ENCODE measurements around the gene MIPOL1. TPM values are rescaled to one million over a fixed set of nuclear protein-coding genes. Genes with fewer than 3 reads are reported as not detected.
"Not testable (repeated sequence)": the region's sequence is repeated elsewhere in the genome, so short reads cannot be mapped to it uniquely, and the experiment has no call there.

MIPOL1 gene
- 11.1 and 16.6 TPM in 2 replicates for total RNA-seq

- no peaks in the 10 kb centered on the region for H3K36me3 ChIP-seq (ENCODE audit: control insufficient read depth, insufficient read depth, low read length)
- no peaks in the 10 kb centered on the region for H3K27me3 ChIP-seq (ENCODE audit: control insufficient read depth, insufficient read depth, low read length)
- FAIRE-seq (no peak), DNase-seq (ENCODE audit: low read depth) (peak; percentile 77)
- peak within 1 kb of the TSS; percentile 55 for H3K4me3 ChIP-seq (ENCODE audit: low read depth, low read length)
- peak; percentile 26 for TF ChIP-seq CTCF (IDR thresholded peaks at IDR 0.05; ENCODE audit: insufficient read depth, low read length, severe bottlenecking)
Measured at GRCh38 chr14:37197421-37198272, at the start of gene MIPOL1. TSS of gene MIPOL1 (plus strand) at chr14:37197937. CDS start at chr14:37247889, 49,952 bp downstream.

GRCh38 chr14:37150414-37150813, 47.3 kb upstream of the MIPOL1 start:
- DNase-seq (ENCODE audit: low read depth): peak; percentile 56
- TF ChIP-seq CTCF (IDR thresholded peaks at IDR 0.05; ENCODE audit: insufficient read depth, low read length, severe bottlenecking): peak; percentile 46
- Histone ChIP-seq H3K36me3 (ENCODE audit: control insufficient read depth, insufficient read depth, low read length) (no peaks in the 10 kb centered on the region), H3K4me3 (ENCODE audit: low read depth, low read length) (no peak overlapping the region), H3K27me3 (ENCODE audit: control insufficient read depth, insufficient read depth, low read length) (no peaks in the 10 kb centered on the region)
- FAIRE-seq: no peak

- TF ChIP-seq CTCF (IDR thresholded peaks at IDR 0.05; ENCODE audit: insufficient read depth, low read length, severe bottlenecking): no peak
- DNase-seq (ENCODE audit: low read depth) (no peak), FAIRE-seq (peak; percentile 47)
- Histone ChIP-seq H3K27me3 (ENCODE audit: control insufficient read depth, insufficient read depth, low read length) (no peaks in the 10 kb centered on the region), H3K4me3 (ENCODE audit: low read depth, low read length) (no peak overlapping the region), H3K36me3 (ENCODE audit: control insufficient read depth, insufficient read depth, low read length) (no peaks in the 10 kb centered on the region)
Measured at GRCh38 chr14:37153005-37153404, 44.7 kb upstream of the MIPOL1 start.

- no peak for TF ChIP-seq CTCF (IDR thresholded peaks at IDR 0.05; ENCODE audit: insufficient read depth, low read length, severe bottlenecking)
- peak; percentile 68 for FAIRE-seq
- H3K36me3 ChIP-seq (ENCODE audit: control insufficient read depth, insufficient read depth, low read length): no peaks in the 10 kb centered on the region
- DNase-seq (ENCODE audit: low read depth): no peak
- no peak overlapping the region for H3K4me3 ChIP-seq (ENCODE audit: low read depth, low read length)
- no peaks in the 10 kb centered on the region for H3K27me3 ChIP-seq (ENCODE audit: control insufficient read depth, insufficient read depth, low read length)
Measured at GRCh38 chr14:37153483-37153882, 44.3 kb upstream of the MIPOL1 start.

GRCh38 chr14:37157987-37158386, 39.8 kb upstream of the MIPOL1 start:
- FAIRE-seq: no peak

GRCh38 chr14:37162307-37162706, 35.4 kb upstream of the MIPOL1 start:
- not testable (repeated sequence) for H3K27me3 ChIP-seq (ENCODE audit: control insufficient read depth, insufficient read depth, low read length); H3K4me3 ChIP-seq (ENCODE audit: low read depth, low read length); H3K36me3 ChIP-seq (ENCODE audit: control insufficient read depth, insufficient read depth, low read length); DNase-seq (ENCODE audit: low read depth); FAIRE-seq

More at GRCh38 chr14:37157987-37158386, 39.8 kb upstream of the MIPOL1 start:
- Histone ChIP-seq H3K4me3 (ENCODE audit: low read depth, low read length) (no peak overlapping the region), H3K27me3 (ENCODE audit: control insufficient read depth, insufficient read depth, low read length) (no peaks in the 10 kb centered on the region), H3K36me3 (ENCODE audit: control insufficient read depth, insufficient read depth, low read length) (no peaks in the 10 kb centered on the region)
- TF ChIP-seq CTCF (IDR thresholded peaks at IDR 0.05; ENCODE audit: insufficient read depth, low read length, severe bottlenecking): no peak
- DNase-seq (ENCODE audit: low read depth): no peak
